ENCODE data around the gene CHD2.
A peak's percentile ranks its signal among the peaks of the same experiment; 100 is the strongest.

Gene CHD2

DNA sequence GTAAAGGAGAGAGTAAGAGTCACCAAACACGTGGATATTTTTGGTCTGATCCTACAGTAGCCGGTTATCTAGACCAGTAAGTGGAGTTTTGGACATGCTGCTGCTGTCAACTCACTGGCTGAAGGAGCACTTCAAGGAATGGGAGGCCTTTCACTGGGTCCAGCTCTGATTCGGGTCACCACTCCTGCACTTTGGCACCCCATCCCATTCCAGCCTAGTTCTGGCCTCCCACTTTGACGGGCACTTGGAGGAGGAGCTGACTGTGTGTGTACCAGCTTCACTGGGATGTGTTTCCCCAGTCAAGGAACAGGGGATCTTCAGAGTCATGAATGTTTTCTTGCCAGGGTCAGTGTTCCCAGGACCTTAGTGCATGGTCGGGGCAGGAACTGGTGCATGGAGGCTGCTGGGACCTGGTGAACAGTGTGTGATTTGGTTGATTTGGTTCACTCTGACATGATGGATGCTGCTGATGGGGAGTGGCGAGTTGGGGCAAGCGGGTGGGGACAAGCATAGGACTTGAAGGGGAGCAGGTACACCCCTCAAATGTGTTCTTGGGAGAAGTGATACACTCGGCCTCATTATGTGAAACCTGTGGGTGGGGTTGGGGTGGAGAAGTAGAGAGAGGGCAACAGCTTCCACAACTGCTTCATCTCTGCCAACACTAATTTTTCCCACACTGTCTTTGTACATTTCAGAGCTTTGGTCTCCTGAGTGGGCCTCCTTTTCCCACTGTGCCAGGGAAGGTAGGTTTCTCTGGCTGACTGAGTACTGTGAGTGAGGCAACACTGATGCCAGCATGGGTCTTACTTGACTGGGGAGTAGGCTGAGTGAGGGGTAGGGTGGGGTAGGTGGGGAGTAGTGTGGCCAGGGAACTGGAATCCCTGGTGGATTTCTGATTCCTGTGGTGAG, 124.8 kb downstream of the CHD2 start:
- H3K27me3 ChIP-seq (ENCODE audit: control insufficient read depth in 2 of 2, insufficient read depth in 2 of 2, low read length in 2 of 2), result no peaks in the 10 kb centered on the region
- no peak overlapping the region for H3K9ac ChIP-seq (ENCODE audit: low read depth in 1 of 2, low read length in 2 of 2)
- H3K9me3 ChIP-seq (ENCODE audit: control insufficient read depth in 2 of 2, low read length in 2 of 2), result no peaks in the 10 kb centered on the region
- no peak overlapping the region for H3K27ac ChIP-seq (ENCODE audit: low read depth in 2 of 2, low read length in 2 of 2)
- H3K36me3 ChIP-seq (ENCODE audit: control insufficient read depth in 2 of 2, insufficient read depth in 2 of 2, low read length in 2 of 2), result peaks cover 66% of the 10 kb centered on the region in 2 donors
- H3K4me3 ChIP-seq (ENCODE audit: low read length in 2 of 2), result no peak overlapping the region
- H3K4me1 ChIP-seq (ENCODE audit: control insufficient read depth in 2 of 2, insufficient read depth in 2 of 2, low read length in 2 of 2), result peaks cover 8 to 18% of the 10 kb centered on the region in 2 donors

DNA sequence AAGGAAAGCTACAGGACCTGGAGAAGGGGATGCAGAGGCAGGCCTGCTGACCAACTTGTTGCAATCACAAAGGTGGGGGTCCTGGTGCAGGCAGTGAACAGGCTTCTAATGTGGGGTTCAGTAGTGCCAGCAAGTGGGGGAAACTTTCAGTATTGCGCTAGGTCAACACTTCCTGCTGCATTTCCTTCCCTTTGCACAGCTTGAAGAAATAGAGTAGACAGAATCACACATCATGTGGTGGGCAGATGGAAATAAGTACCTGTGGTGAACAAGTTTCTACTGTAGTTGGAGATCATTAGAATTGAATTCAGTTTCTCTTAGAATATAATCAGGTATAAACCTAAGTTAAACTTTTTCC, 125.5 kb downstream of the CHD2 start:
- Histone ChIP-seq H3K4me3 (ENCODE audit: low read length in 2 of 2) (no peak overlapping the region), H3K4me1 (ENCODE audit: control insufficient read depth in 2 of 2, insufficient read depth in 2 of 2, low read length in 2 of 2) (peaks cover 10 to 21% of the 10 kb centered on the region in 2 donors), H3K9ac (ENCODE audit: low read depth in 1 of 2, low read length in 2 of 2) (no peak overlapping the region), H3K9me3 (ENCODE audit: control insufficient read depth in 2 of 2, low read length in 2 of 2) (no peaks in the 10 kb centered on the region), H3K27ac (ENCODE audit: low read depth in 2 of 2, low read length in 2 of 2) (no peak overlapping the region), H3K27me3 (ENCODE audit: control insufficient read depth in 2 of 2, insufficient read depth in 2 of 2, low read length in 2 of 2) (no peaks in the 10 kb centered on the region), H3K36me3 (ENCODE audit: control insufficient read depth in 2 of 2, insufficient read depth in 2 of 2, low read length in 2 of 2) (peaks cover 59 to 60% of the 10 kb centered on the region in 2 donors)

DNA sequence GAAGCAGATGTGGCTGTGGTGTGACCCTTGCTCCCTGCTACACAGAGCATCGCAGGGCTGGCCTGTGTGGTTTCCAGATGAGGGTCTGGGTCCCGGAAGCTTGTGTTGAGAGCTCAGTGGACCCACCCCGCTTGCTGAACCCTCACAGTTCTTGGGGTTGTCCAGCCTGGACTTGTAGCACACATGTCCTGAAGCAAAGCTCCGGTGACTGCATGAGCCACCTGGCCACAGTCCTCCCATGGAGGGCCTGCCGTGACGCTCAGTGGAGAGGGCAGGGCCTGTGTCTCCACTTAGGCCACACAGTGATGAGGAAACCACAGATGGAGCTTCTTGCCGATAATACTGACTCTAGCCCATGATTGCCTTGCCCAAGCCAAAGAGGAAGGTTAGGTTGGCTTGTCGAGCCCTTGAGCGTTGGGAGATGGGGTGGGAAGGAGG, 126.3 kb downstream of the CHD2 start:
- H3K27me3 ChIP-seq (ENCODE audit: control insufficient read depth in 2 of 2, insufficient read depth in 2 of 2, low read length in 2 of 2), result peaks cover 0 to 2% of the 10 kb centered on the region in 2 donors
- peaks cover 13 to 21% of the 10 kb centered on the region in 2 donors for H3K4me1 ChIP-seq (ENCODE audit: control insufficient read depth in 2 of 2, insufficient read depth in 2 of 2, low read length in 2 of 2)
- H3K36me3 ChIP-seq (ENCODE audit: control insufficient read depth in 2 of 2, insufficient read depth in 2 of 2, low read length in 2 of 2), result peaks cover 51 to 56% of the 10 kb centered on the region in 2 donors
- no peak overlapping the region for H3K9ac ChIP-seq (ENCODE audit: low read depth in 1 of 2, low read length in 2 of 2)
- H3K4me3 ChIP-seq (ENCODE audit: low read length in 2 of 2), result no peak overlapping the region
- H3K9me3 ChIP-seq (ENCODE audit: control insufficient read depth in 2 of 2, low read length in 2 of 2), result no peaks in the 10 kb centered on the region
- H3K27ac ChIP-seq (ENCODE audit: low read depth in 2 of 2, low read length in 2 of 2), result no peak overlapping the region

DNA sequence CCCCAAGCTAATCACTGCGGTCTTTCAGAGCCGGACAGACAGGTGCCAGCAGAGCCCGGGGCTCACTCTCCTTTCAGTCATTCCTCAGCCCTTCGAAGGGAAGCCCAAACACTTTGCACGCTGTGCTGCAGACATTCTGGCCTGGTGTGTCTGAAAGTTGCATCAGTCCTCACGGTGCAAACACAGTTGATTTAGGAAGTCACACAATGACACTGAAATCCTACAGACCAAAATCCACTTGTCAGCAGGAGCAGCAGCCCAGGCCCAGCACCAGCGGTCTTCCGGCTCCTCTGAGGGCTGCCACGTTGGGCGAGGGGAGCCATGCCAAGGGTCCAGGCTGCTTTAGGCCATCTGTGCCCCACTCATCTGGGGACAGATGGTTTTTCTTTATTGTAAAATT, 127.3 kb downstream of the CHD2 start:
- Histone ChIP-seq H3K4me3 (ENCODE audit: low read length in 2 of 2) (no peak overlapping the region), H3K9ac (ENCODE audit: low read depth in 1 of 2, low read length in 2 of 2) (no peak overlapping the region), H3K36me3 (ENCODE audit: control insufficient read depth in 2 of 2, insufficient read depth in 2 of 2, low read length in 2 of 2) (peaks cover 41 to 46% of the 10 kb centered on the region in 2 donors), H3K9me3 (ENCODE audit: control insufficient read depth in 2 of 2, low read length in 2 of 2) (no peaks in the 10 kb centered on the region), H3K27ac (ENCODE audit: low read depth in 2 of 2, low read length in 2 of 2) (no peak overlapping the region), H3K4me1 (ENCODE audit: control insufficient read depth in 2 of 2, insufficient read depth in 2 of 2, low read length in 2 of 2) (peaks cover 13 to 21% of the 10 kb centered on the region in 2 donors), H3K27me3 (ENCODE audit: control insufficient read depth in 2 of 2, insufficient read depth in 2 of 2, low read length in 2 of 2) (peaks cover 0 to 2% of the 10 kb centered on the region in 2 donors)

DNA sequence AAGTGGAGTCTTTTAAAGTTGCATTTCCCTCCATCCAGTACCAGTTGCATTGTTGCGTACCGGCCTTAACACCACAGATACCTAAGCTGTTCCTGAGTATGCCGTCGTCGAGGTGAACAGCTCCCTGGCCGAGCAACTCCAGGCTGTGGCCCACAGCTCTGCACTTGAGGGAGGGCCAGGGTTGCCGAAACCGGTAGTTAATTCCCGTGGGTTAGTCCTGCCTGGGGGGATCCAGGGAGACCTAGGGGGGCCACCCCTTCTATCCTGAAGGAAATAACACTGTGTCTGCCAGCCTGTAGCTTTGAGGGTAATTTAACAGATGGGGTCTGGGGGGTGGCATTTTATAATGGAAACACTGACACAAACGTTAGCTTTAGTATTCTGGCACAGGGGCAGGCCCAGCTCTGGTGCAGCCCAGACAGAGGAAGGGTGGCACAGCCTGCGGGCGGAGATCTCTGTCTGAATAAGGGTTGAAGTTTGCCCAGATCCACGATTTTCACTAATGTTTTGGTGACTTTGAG, 128.0 kb downstream of the CHD2 start:
- peaks cover 35 to 39% of the 10 kb centered on the region in 2 donors for H3K36me3 ChIP-seq (ENCODE audit: control insufficient read depth in 2 of 2, insufficient read depth in 2 of 2, low read length in 2 of 2)
- peaks cover 13 to 21% of the 10 kb centered on the region in 2 donors for H3K4me1 ChIP-seq (ENCODE audit: control insufficient read depth in 2 of 2, insufficient read depth in 2 of 2, low read length in 2 of 2)
- H3K9ac ChIP-seq (ENCODE audit: low read depth in 1 of 2, low read length in 2 of 2), result no peak overlapping the region
- H3K27ac ChIP-seq (ENCODE audit: low read depth in 2 of 2, low read length in 2 of 2), result peak overlapping the region; percentile 53 to 72
- H3K9me3 ChIP-seq (ENCODE audit: control insufficient read depth in 2 of 2, low read length in 2 of 2), result no peaks in the 10 kb centered on the region
- H3K27me3 ChIP-seq (ENCODE audit: control insufficient read depth in 2 of 2, insufficient read depth in 2 of 2, low read length in 2 of 2), result peaks cover 0 to 2% of the 10 kb centered on the region in 2 donors
- no peak overlapping the region for H3K4me3 ChIP-seq (ENCODE audit: low read length in 2 of 2)

DNA sequence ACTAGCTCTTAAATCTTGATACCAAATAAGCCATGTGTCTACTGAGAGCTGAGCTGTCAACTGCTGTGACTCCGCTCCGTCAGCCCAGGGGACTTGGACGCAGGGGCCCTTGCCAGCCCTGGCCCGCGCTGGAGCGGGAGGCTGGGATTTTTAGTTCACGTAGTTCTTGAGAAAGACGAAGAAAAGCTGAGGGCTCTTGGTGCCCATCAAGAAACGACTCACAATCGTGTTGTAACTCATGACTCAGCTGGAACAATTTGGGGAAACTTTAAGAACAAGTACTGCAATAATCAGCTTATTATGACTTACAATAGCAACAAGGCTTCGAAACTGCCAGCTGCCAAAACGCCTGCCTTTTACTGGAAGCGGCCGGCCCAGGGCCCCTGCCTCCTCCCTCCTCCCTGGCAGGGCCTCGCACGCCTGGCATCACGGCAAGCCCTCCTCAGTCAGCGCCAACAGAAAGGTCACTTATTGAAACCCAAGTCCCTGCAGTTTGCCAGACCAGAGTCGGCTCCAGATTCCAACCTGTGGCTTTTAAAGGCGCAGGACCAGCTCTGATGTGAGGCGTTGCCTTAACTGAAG, 128.6 kb downstream of the CHD2 start:
- Histone ChIP-seq H3K4me3 (ENCODE audit: low read length in 2 of 2) (no peak overlapping the region), H3K4me1 (ENCODE audit: control insufficient read depth in 2 of 2, insufficient read depth in 2 of 2, low read length in 2 of 2) (peaks cover 13 to 21% of the 10 kb centered on the region in 2 donors)

DNA sequence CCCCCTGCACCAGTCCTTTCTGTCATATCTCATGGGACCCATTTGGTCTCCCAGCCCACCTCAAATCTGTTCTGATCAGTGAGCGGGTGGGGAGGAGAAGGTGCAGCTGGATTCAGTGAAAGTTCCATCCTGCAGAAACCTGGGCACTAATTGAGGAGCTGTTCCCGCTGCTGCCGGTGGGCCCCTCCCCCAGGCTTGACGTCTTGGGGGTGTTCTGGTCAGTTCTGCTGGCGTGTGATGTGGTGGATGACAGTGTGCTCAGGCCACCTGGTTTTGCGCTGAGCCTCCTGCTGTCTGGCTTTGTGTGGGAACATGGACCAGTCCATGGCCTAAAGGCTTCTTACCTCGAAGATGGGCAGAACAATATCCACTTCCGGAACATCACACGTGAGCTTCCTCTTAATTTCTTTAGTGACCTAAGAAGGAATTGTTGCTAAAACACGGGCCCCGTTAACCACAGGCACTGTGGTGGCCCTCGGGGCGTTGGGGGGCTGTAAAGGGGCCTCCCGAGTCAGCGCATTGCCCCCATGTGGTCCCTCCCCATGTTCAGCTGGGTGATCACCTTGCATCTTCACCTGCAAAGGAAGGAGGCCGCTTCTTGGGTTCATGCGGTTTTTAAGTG, 129.2 kb downstream of the CHD2 start:
- Histone ChIP-seq H3K4me1 (ENCODE audit: control insufficient read depth in 2 of 2, insufficient read depth in 2 of 2, low read length in 2 of 2) (peaks cover 13 to 21% of the 10 kb centered on the region in 2 donors), H3K27ac (ENCODE audit: low read depth in 2 of 2, low read length in 2 of 2) (peak overlapping the region in 1 of 2 donors; percentile 72), H3K9me3 (ENCODE audit: control insufficient read depth in 2 of 2, low read length in 2 of 2) (no peaks in the 10 kb centered on the region), H3K27me3 (ENCODE audit: control insufficient read depth in 2 of 2, insufficient read depth in 2 of 2, low read length in 2 of 2) (peaks cover 0 to 2% of the 10 kb centered on the region in 2 donors), H3K4me3 (ENCODE audit: low read length in 2 of 2) (no peak overlapping the region), H3K36me3 (ENCODE audit: control insufficient read depth in 2 of 2, insufficient read depth in 2 of 2, low read length in 2 of 2) (peaks cover 24 to 32% of the 10 kb centered on the region in 2 donors), H3K9ac (ENCODE audit: low read depth in 1 of 2, low read length in 2 of 2) (no peak overlapping the region)

More for the DNA sequence above, 128.6 kb downstream of the CHD2 start:
- peaks cover 30 to 36% of the 10 kb centered on the region in 2 donors for H3K36me3 ChIP-seq (ENCODE audit: control insufficient read depth in 2 of 2, insufficient read depth in 2 of 2, low read length in 2 of 2)
- H3K27me3 ChIP-seq (ENCODE audit: control insufficient read depth in 2 of 2, insufficient read depth in 2 of 2, low read length in 2 of 2), result peaks cover 0 to 2% of the 10 kb centered on the region in 2 donors
- H3K27ac ChIP-seq (ENCODE audit: low read depth in 2 of 2, low read length in 2 of 2), result peak overlapping the region; percentile 53 to 72
- no peak overlapping the region for H3K9ac ChIP-seq (ENCODE audit: low read depth in 1 of 2, low read length in 2 of 2)
- H3K9me3 ChIP-seq (ENCODE audit: control insufficient read depth in 2 of 2, low read length in 2 of 2), result no peaks in the 10 kb centered on the region

DNA sequence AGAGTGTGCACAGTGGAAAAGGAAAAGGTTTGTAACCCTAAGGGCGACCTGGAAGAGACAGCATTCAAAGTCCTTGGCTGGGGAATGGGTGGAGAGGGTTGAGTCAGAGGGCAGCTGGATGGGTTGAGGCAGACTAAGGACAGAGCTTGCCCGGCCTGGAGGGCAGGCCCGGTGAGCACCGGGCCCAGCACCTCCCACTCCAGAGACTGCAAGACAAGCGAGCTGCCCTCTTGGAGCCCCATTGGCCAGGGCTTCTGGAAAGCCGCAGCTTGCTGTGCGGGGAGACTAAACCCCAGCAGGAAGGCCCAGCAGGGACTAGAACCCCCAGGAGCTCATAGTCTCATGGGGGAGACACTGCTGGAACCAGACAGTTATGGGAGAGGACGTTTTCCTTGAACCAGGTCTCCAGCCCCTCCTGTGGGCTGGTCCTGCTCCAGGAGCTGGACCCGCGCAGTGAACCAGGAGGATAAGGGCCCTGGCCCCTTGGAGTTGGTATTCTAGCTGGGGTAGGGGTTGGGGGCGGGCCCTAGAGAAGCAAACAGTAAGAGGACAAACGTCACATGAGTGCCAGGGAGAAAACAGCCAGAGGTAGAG, 129.8 kb downstream of the CHD2 start:
- Histone ChIP-seq H3K27ac (ENCODE audit: low read depth in 2 of 2, low read length in 2 of 2) (peak overlapping the region in 1 of 2 donors; percentile 9), H3K4me1 (ENCODE audit: control insufficient read depth in 2 of 2, insufficient read depth in 2 of 2, low read length in 2 of 2) (peaks cover 13 to 21% of the 10 kb centered on the region in 2 donors), H3K27me3 (ENCODE audit: control insufficient read depth in 2 of 2, insufficient read depth in 2 of 2, low read length in 2 of 2) (peaks cover 0 to 2% of the 10 kb centered on the region in 2 donors), H3K4me3 (ENCODE audit: low read length in 2 of 2) (no peak overlapping the region), H3K36me3 (ENCODE audit: control insufficient read depth in 2 of 2, insufficient read depth in 2 of 2, low read length in 2 of 2) (peaks cover 18 to 26% of the 10 kb centered on the region in 2 donors), H3K9me3 (ENCODE audit: control insufficient read depth in 2 of 2, low read length in 2 of 2) (no peaks in the 10 kb centered on the region), H3K9ac (ENCODE audit: low read depth in 1 of 2, low read length in 2 of 2) (no peak overlapping the region)

DNA sequence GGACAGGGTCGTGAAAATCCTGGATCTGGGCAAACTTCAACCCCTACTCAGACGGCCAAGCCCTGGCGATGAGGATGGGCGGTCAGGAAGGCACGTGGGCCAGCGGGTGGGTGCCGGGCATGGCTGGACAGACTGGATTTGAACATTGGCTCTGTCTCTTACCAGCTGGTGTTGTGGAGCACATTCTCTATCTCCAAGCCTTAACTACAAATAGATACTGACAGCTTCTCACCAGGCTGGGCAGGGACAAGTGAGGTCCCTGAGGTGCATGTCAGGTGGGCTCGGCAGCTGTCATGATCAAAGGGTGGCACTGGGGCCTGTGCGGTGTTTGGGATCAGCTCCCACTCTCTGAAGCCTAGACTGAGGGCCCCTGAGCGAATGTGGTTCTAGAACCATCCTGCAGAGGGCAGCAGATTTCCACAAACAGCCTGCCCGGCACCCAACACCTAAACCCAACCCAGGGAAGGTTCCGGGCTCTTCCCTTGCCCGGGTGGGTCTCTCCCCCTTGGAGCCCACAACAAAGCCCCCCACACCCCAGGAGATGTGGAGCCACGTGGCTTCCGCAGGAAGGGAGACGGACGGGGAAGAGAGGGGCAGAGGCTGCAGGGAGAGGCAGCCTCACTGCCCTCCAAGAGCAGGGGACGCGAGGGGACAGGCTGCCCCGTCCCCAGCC, 130.4 kb downstream of the CHD2 start:
- H3K4me3 ChIP-seq (ENCODE audit: low read length in 2 of 2), result no peak overlapping the region
- H3K27me3 ChIP-seq (ENCODE audit: control insufficient read depth in 2 of 2, insufficient read depth in 2 of 2, low read length in 2 of 2), result peaks cover 0 to 2% of the 10 kb centered on the region in 2 donors
- no peak overlapping the region for H3K9ac ChIP-seq (ENCODE audit: low read depth in 1 of 2, low read length in 2 of 2)
- H3K27ac ChIP-seq (ENCODE audit: low read depth in 2 of 2, low read length in 2 of 2), result peak overlapping the region in 1 of 2 donors; percentile 9
- H3K36me3 ChIP-seq (ENCODE audit: control insufficient read depth in 2 of 2, insufficient read depth in 2 of 2, low read length in 2 of 2), result peaks cover 11 to 19% of the 10 kb centered on the region in 2 donors
- peaks cover 13 to 21% of the 10 kb centered on the region in 2 donors for H3K4me1 ChIP-seq (ENCODE audit: control insufficient read depth in 2 of 2, insufficient read depth in 2 of 2, low read length in 2 of 2)
- H3K9me3 ChIP-seq (ENCODE audit: control insufficient read depth in 2 of 2, low read length in 2 of 2), result no peaks in the 10 kb centered on the region
